GM12892 (cell line): ENCODE results near the gene MYO5B.

Experiments
- POLR2A ChIP-seq: IDR thresholded peaks from 2 replicates; pipeline ENCODE4 v1.6.1; 2011; ENCODE audit warnings: low read depth, low read length, control low read depth
- POLR2AphosphoS5 ChIP-seq: IDR thresholded peaks from 2 replicates; pipeline ENCODE4 v1.6.1; 2011; ENCODE audit warnings: low read depth, low read length, control low read depth

DNA sequence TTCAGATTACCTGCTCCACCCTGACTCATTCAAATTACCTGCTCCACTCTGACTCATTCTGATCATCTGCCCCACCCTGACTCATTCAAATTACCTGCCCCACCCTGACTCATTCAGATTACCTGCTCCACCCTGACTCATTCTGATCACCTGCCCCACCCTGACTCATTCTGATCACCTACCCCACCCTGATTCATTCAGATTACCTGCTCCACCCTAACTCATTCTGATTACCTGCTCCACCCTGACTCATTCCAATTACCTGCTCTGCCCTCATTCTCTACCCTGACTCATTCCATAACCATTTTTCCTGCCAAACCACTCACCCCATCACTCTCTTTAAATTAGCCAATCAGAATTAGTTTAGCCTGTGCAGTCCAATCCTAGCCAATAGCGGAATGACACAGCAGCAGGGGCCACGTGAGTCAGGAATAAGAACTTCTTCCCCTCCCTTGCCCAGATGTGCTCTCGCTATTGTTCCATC lies 45.2 kb upstream of the MYO5B start:
- TF ChIP-seq POLR2AphosphoS5 = no peak
- no peak for TF ChIP-seq POLR2A
